ENCODE data around the gene PRR23A. TPM values are rescaled to one million over a fixed set of nuclear protein-coding genes. Genes with fewer than 3 reads are reported as not detected.
A peak's percentile ranks its signal among the peaks of the same experiment; 100 is the strongest.

The PRR23A gene
- total and polyA plus RNA-seq, 2 of the 4 experiments (the other 2 are of a cell fraction), result not detected

- intact Hi-C loops (cut with micrococcal nuclease) (no loop called here), in situ Hi-C loops (cut with MboI; ENCODE audit: low sequenced_read_pairs) (no loop called here), dilution Hi-C loops (cut with HindIII; ENCODE audit: low sequenced_read_pairs, unreplicated experiment) (no loop called here)
- no peaks in the 10 kb centered on the region for H3K9me1 ChIP-seq (ENCODE audit: insufficient read depth, low read length)
- no peak for DNase-seq
- 30% methylated on average over 2 of the region's 8 CpGs; no CpG with 5 or more reads in 1 of the 2 experiments for WGBS, 2 experiments (ENCODE audit: extremely low coverage in 2 of 2, insufficient read length in 1 of 2)
- TF ChIP-seq CEBPB (IDR thresholded peaks at IDR 0.05; ENCODE audit: low read depth, low read length) (no peak), MAFK (IDR thresholded peaks at IDR 0.05; ENCODE audit: low read depth, low read length) (no peak), RFX5 (IDR thresholded peaks at IDR 0.05; ENCODE audit: low read depth, low read length) (no peak), NFE2L2 (IDR thresholded peaks at IDR 0.05; ENCODE audit: low read depth, low read length) (no peak), MXI1 (IDR thresholded peaks at IDR 0.05; ENCODE audit: borderline replicate concordance, low read depth, low read length) (no peak), FOS (IDR thresholded peaks at IDR 0.05; ENCODE audit: low read depth, low read length) (no peak), POLR2A (IDR thresholded peaks at IDR 0.05; ENCODE audit: low read depth, low read length) (no peak), SMC3 (IDR thresholded peaks at IDR 0.05; ENCODE audit: low read depth, low read length) (no peak)
- TF ChIP-seq, protein P1, sequence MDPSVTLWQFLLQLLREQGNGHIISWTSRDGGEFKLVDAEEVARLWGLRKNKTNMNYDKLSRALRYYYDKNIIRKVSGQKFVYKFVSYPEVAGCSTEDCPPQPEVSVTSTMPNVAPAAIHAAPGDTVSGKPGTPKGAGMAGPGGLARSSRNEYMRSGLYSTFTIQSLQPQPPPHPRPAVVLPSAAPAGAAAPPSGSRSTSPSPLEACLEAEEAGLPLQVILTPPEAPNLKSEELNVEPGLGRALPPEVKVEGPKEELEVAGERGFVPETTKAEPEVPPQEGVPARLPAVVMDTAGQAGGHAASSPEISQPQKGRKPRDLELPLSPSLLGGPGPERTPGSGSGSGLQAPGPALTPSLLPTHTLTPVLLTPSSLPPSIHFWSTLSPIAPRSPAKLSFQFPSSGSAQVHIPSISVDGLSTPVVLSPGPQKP (IDR thresholded peaks at IDR 0.05; ENCODE audit: borderline replicate concordance, low read depth, low read length), result no peak
- TF ChIP-seq, protein P2, sequence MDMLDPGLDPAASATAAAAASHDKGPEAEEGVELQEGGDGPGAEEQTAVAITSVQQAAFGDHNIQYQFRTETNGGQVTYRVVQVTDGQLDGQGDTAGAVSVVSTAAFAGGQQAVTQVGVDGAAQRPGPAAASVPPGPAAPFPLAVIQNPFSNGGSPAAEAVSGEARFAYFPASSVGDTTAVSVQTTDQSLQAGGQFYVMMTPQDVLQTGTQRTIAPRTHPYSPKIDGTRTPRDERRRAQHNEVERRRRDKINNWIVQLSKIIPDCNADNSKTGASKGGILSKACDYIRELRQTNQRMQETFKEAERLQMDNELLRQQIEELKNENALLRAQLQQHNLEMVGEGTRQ (IDR thresholded peaks at IDR 0.05; ENCODE audit: low read depth, low read length), result no peak
- no peak overlapping the region for H3K4me3 ChIP-seq (ENCODE audit: insufficient read depth, low read depth, low read length)
- no peak overlapping the region for H3K23ac ChIP-seq (ENCODE audit: low read depth, low read length)
- no peak overlapping the region for H2BK20ac ChIP-seq (ENCODE audit: low read depth, low read length)
- no peak overlapping the region for H2BK5ac ChIP-seq (ENCODE audit: low read depth, low read length, poor library complexity, severe bottlenecking)
- H3K36me3 ChIP-seq (ENCODE audit: control insufficient read depth, insufficient read depth, low read length), result no peaks in the 10 kb centered on the region
- peak; percentile 54 for ATAC-seq (ENCODE audit: low read depth)
- H3K4me2 ChIP-seq (ENCODE audit: low read depth, low read length), result no peak overlapping the region
- no peak overlapping the region for H4K5ac ChIP-seq (ENCODE audit: low read depth, low read length)
- H3K4ac ChIP-seq (ENCODE audit: low read depth, low read length), result no peak overlapping the region
- no TSS peak for BruUV-seq (replicated peaks)
- no peak overlapping the region for H3K56ac ChIP-seq (ENCODE audit: extremely low read depth, insufficient read depth, low read length)
- no peak overlapping the region for H2AFZ ChIP-seq (replicated peaks; ENCODE audit: low read length, poor library complexity)
- H2AK5ac ChIP-seq (ENCODE audit: low read depth, low read length), result no peak overlapping the region
- H4K91ac ChIP-seq (ENCODE audit: insufficient read depth, low read depth, low read length), result no peak overlapping the region
- no peak overlapping the region for H2BK15ac ChIP-seq (ENCODE audit: low read depth, low read length)
- H3K14ac ChIP-seq (replicated peaks; ENCODE audit: low read depth, low read length), result no peak overlapping the region
- H3K4me1 ChIP-seq (ENCODE audit: control insufficient read depth, insufficient read depth, low read length), result 0 out of 2 replicates have a peak, but pooled peaks cover 1% of the 10 kb centered on the region
- ChIA-PET POLR2A (ENCODE audit: unreplicated experiment) (no interaction called here), CTCF (no interaction called here)
- H2AK9ac ChIP-seq (replicated peaks; ENCODE audit: low read depth, low read length, poor library complexity), result no peak overlapping the region
- H2BK120ac ChIP-seq (ENCODE audit: low read depth, low read length), result no peak overlapping the region
- no peak overlapping the region for H3K18ac ChIP-seq (ENCODE audit: low read depth, low read length)
- no peaks in the 10 kb centered on the region for H3K79me1 ChIP-seq (ENCODE audit: low read depth in 1 of 2, low read length in 2 of 2)
- no peaks in the 10 kb centered on the region for H4K20me1 ChIP-seq (ENCODE audit: insufficient read depth, low read length)
- H3K27me3 ChIP-seq (ENCODE audit: control insufficient read depth, insufficient read depth, low read length), result peaks cover 30% of the 10 kb centered on the region
- H3K9me3 ChIP-seq (ENCODE audit: control insufficient read depth, insufficient read depth, low read length), result no peaks in the 10 kb centered on the region
- no peak overlapping the region for H3K27ac ChIP-seq (ENCODE audit: insufficient read depth, low read length)
- H3K9ac ChIP-seq (ENCODE audit: low read depth, low read length), result no peak overlapping the region
- H4K8ac ChIP-seq (ENCODE audit: low read depth in 2 of 2, low read length in 2 of 2), result no peak overlapping the region
Observed at GRCh38 chr3:138962854-138963560, 43.1 kb downstream of the PRR23A start.
